ENCODE measurements around the gene ILDR1.

Gene ILDR1

DNA sequence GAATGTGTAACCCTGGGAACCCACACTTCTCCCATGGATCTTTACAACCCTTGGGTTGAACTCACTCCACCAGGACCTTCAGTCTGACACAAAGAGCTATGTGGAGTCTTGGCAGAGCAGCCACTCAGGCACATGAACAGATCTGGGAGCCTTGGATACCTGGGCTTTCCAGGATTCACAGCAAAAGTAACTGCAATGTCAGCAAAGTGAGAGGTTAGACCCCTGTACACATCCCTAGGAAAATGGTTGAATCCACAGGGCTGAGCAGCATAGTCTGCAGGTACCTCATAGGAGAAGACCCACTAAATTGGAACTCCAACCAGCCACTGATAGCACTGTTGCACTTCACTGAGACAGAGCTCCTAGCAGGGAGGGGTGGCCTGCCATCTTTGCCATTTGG, 59.6 kb downstream of the ILDR1 start:
- Histone ChIP-seq H3K4me2 (ENCODE audit: low read length) (no peak overlapping the region), H3K4me1 (ENCODE audit: control insufficient read depth, low read depth, low read length) (no peaks in the 10 kb centered on the region), H2BK15ac (replicated peaks; ENCODE audit: low read depth) (no peak overlapping the region), H3K4ac (ENCODE audit: low read depth, low read length) (no peak overlapping the region), H2BK5ac (ENCODE audit: low read length) (no peak overlapping the region), H2AK5ac (ENCODE audit: low read length) (no peak overlapping the region), H3K18ac (ENCODE audit: low read length) (no peak overlapping the region), H4K8ac (ENCODE audit: low read depth, low read length) (no peak overlapping the region), H3K27me3 (ENCODE audit: insufficient read depth, low read length, poor library complexity) (no peaks in the 10 kb centered on the region), H3K4me3 (ENCODE audit: low read length) (no peak overlapping the region), H3K9ac (ENCODE audit: low read length) (no peak overlapping the region), H3K56ac (ENCODE audit: low read length) (no peak overlapping the region), H3K79me1 (ENCODE audit: low read length) (no peaks in the 10 kb centered on the region), H3K79me2 (ENCODE audit: control insufficient read depth, insufficient read depth, low read length) (no peaks in the 10 kb centered on the region), H4K5ac (ENCODE audit: low read length) (no peak overlapping the region), H3K27ac (ENCODE audit: low read depth, low read length) (no peak overlapping the region), H3K23ac (ENCODE audit: low read length) (no peak overlapping the region), H3K36me3 (ENCODE audit: control insufficient read depth, insufficient read depth, low read length) (no peaks in the 10 kb centered on the region), H2BK120ac (ENCODE audit: low read depth, low read length) (no peak overlapping the region)
- DNase-seq = no peak

DNA sequence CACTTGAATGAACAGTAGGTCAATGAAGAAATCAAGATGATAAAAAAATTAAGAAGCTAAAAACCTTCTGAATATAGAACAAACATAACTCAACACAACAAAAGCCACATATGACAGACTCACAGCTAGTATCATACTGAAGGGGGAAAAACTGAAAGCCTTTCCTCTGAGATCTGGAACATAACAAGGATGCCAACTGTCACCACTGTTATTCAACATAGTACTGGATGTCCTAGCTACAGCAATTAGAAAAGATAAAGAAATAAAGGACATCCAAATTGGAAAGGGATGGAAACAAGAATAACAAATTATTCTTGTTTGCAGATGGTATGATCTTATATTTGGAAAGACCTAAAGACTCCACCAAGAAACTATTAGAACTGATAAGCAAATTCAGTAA, 60.8 kb downstream of the ILDR1 start:
- H3K9ac ChIP-seq (ENCODE audit: low read length) = no peak overlapping the region
- H3K4me1 ChIP-seq (ENCODE audit: control insufficient read depth, low read depth, low read length) = no peaks in the 10 kb centered on the region
- H3K36me3 ChIP-seq (ENCODE audit: control insufficient read depth, insufficient read depth, low read length) = no peaks in the 10 kb centered on the region
- H4K5ac ChIP-seq (ENCODE audit: low read length) = no peak overlapping the region
- no peak overlapping the region for H2AK5ac ChIP-seq (ENCODE audit: low read length)
- H3K4me3 ChIP-seq (ENCODE audit: low read length) = no peak overlapping the region
- H2BK15ac ChIP-seq (replicated peaks; ENCODE audit: low read depth) = no peak overlapping the region
- no peaks in the 10 kb centered on the region for H3K79me1 ChIP-seq (ENCODE audit: low read length)
- H3K27me3 ChIP-seq (ENCODE audit: insufficient read depth, low read length, poor library complexity) = no peaks in the 10 kb centered on the region
- H3K79me2 ChIP-seq (ENCODE audit: control insufficient read depth, insufficient read depth, low read length) = no peaks in the 10 kb centered on the region
- H3K23ac ChIP-seq (ENCODE audit: low read length) = no peak overlapping the region
- no peak for DNase-seq
- H4K8ac ChIP-seq (ENCODE audit: low read depth, low read length) = no peak overlapping the region
- H2BK5ac ChIP-seq (ENCODE audit: low read length) = no peak overlapping the region
- no peak overlapping the region for H3K27ac ChIP-seq (ENCODE audit: low read depth, low read length)
- H3K18ac ChIP-seq (ENCODE audit: low read length) = no peak overlapping the region
- no peak overlapping the region for H3K4me2 ChIP-seq (ENCODE audit: low read length)
- H3K56ac ChIP-seq (ENCODE audit: low read length) = no peak overlapping the region
- no peak overlapping the region for H2BK120ac ChIP-seq (ENCODE audit: low read depth, low read length)
- no peak overlapping the region for H3K4ac ChIP-seq (ENCODE audit: low read depth, low read length)

DNA sequence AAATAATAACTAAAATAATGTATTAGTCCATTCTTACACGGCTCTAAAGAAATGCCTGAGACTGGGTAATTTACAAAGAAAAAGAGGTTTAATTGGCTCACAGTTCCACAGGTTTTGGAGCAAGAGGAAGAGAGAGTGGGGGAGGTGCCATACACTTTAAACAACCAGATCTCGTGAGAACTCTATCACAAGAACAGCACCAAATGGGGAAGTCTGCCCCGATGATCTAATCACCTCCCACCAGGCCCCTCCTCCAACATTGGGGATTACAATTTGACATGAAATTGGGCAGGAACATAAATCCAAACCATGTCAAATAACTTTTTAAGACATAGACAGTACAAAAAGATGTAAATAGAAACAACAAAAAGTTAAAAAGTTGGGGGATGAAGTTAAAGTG, 63.2 kb downstream of the ILDR1 start:
- Histone ChIP-seq H3K27ac (ENCODE audit: low read depth, low read length) (no peak overlapping the region), H3K9ac (ENCODE audit: low read length) (no peak overlapping the region), H3K23ac (ENCODE audit: low read length) (no peak overlapping the region), H3K36me3 (ENCODE audit: control insufficient read depth, insufficient read depth, low read length) (no peaks in the 10 kb centered on the region), H3K4me1 (ENCODE audit: control insufficient read depth, low read depth, low read length) (no peaks in the 10 kb centered on the region), H2BK5ac (ENCODE audit: low read length) (no peak overlapping the region), H3K4ac (ENCODE audit: low read depth, low read length) (no peak overlapping the region), H4K5ac (ENCODE audit: low read length) (no peak overlapping the region), H3K79me2 (ENCODE audit: control insufficient read depth, insufficient read depth, low read length) (no peaks in the 10 kb centered on the region), H3K4me3 (ENCODE audit: low read length) (no peak overlapping the region), H4K8ac (ENCODE audit: low read depth, low read length) (no peak overlapping the region), H3K4me2 (ENCODE audit: low read length) (no peak overlapping the region), H3K56ac (ENCODE audit: low read length) (no peak overlapping the region), H3K27me3 (ENCODE audit: insufficient read depth, low read length, poor library complexity) (no peaks in the 10 kb centered on the region), H3K18ac (ENCODE audit: low read length) (no peak overlapping the region), H2BK15ac (replicated peaks; ENCODE audit: low read depth) (no peak overlapping the region), H2BK120ac (ENCODE audit: low read depth, low read length) (no peak overlapping the region), H2AK5ac (ENCODE audit: low read length) (no peak overlapping the region), H3K79me1 (ENCODE audit: low read length) (no peaks in the 10 kb centered on the region)
- peak; percentile 28 for DNase-seq
- no CpG with 5 or more reads among the region's 3 CpGs for WGBS (ENCODE audit: extremely low coverage, insufficient coverage, low lambda C conversion rate)

DNA sequence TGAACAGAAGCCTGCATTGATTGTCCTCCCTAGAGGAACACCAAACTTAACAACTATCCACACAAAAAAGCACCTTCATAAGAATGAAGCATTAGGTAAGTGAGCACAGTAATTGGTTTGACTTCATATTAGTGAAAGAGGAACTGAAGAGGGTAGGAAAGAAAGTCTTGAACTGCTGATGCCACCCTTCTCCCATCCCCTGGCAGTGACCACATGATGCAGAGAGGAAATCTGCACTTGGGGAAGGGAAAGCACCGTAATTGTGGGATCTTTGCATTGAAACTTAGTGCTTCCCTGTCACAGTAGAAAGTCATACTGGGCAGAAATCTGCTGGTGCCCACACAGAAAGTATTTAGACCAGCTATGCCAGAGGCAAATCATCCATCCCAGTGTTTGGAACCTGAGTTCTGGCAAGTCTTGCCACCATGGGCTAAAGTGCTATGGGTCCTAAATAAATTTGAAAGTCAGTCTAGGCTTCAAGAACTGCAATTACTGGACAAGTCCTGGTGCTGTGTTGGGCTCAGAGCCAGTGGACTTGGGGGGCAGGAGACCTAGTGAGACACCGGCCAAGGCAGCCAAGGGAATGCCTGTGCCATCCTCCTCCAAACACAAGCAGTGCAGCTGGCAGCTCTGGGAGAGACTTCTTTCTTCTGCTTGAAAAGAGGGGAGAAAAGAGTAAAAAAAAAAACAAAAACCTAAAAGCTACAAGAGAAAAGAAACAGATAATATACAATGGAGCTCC, 64.2 kb downstream of the ILDR1 start:
- no peak for DNase-seq
- H3K56ac ChIP-seq (ENCODE audit: low read length) = no peak overlapping the region

DNA sequence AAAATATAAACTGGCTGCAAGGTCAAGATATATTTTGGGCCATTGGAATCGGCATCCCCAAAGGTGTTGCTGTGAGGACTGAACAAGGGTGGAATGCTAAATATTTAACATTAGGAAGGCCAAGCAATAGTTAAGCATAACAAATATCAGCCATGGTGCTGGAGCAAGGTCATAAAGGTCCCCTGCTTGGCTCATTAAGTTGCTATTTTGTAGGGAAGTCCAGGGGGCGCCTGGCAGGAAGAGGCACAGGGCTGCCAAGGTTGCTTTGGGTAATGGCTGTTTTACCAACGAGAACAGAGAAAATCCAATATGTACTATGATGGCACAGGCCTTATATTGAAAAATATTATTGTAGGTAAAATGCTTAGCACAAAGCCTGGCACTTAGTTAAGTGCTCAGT, 65.7 kb downstream of the ILDR1 start:
- H3K23ac ChIP-seq (ENCODE audit: low read length) = no peak overlapping the region
- no peak overlapping the region for H4K5ac ChIP-seq (ENCODE audit: low read length)
- H3K56ac ChIP-seq (ENCODE audit: low read length) = no peak overlapping the region
- H3K79me1 ChIP-seq (ENCODE audit: low read length) = no peaks in the 10 kb centered on the region
- H3K4ac ChIP-seq (ENCODE audit: low read depth, low read length) = no peak overlapping the region
- H3K27ac ChIP-seq (ENCODE audit: low read depth, low read length) = no peak overlapping the region
- H2BK120ac ChIP-seq (ENCODE audit: low read depth, low read length) = no peak overlapping the region
- no peak overlapping the region for H4K8ac ChIP-seq (ENCODE audit: low read depth, low read length)
- H3K9ac ChIP-seq (ENCODE audit: low read length) = no peak overlapping the region
- no peak overlapping the region for H3K18ac ChIP-seq (ENCODE audit: low read length)
- no CpG with 5 or more reads among the region's 3 CpGs for WGBS (ENCODE audit: extremely low coverage, insufficient coverage, low lambda C conversion rate)
- H3K4me2 ChIP-seq (ENCODE audit: low read length) = no peak overlapping the region
- DNase-seq = peak; percentile 1
- no peak overlapping the region for H3K4me3 ChIP-seq (ENCODE audit: low read length)
- no peak overlapping the region for H2BK5ac ChIP-seq (ENCODE audit: low read length)
- no peaks in the 10 kb centered on the region for H3K36me3 ChIP-seq (ENCODE audit: control insufficient read depth, insufficient read depth, low read length)
- H3K4me1 ChIP-seq (ENCODE audit: control insufficient read depth, low read depth, low read length) = no peaks in the 10 kb centered on the region
- H2AK5ac ChIP-seq (ENCODE audit: low read length) = no peak overlapping the region
- no peak overlapping the region for H2BK15ac ChIP-seq (replicated peaks; ENCODE audit: low read depth)
- H3K79me2 ChIP-seq (ENCODE audit: control insufficient read depth, insufficient read depth, low read length) = no peaks in the 10 kb centered on the region
- no peaks in the 10 kb centered on the region for H3K27me3 ChIP-seq (ENCODE audit: insufficient read depth, low read length, poor library complexity)

More for the DNA sequence above, 64.2 kb downstream of the ILDR1 start:
- no peaks in the 10 kb centered on the region for H3K4me1 ChIP-seq (ENCODE audit: control insufficient read depth, low read depth, low read length)
- H3K4me2 ChIP-seq (ENCODE audit: low read length) = no peak overlapping the region
- no peak overlapping the region for H2AK5ac ChIP-seq (ENCODE audit: low read length)
- H3K9ac ChIP-seq (ENCODE audit: low read length) = no peak overlapping the region
- no peak overlapping the region for H4K5ac ChIP-seq (ENCODE audit: low read length)
- H2BK15ac ChIP-seq (replicated peaks; ENCODE audit: low read depth) = no peak overlapping the region
- H3K18ac ChIP-seq (ENCODE audit: low read length) = no peak overlapping the region
- no peak overlapping the region for H3K23ac ChIP-seq (ENCODE audit: low read length)
- H3K27ac ChIP-seq (ENCODE audit: low read depth, low read length) = no peak overlapping the region
- no peaks in the 10 kb centered on the region for H3K36me3 ChIP-seq (ENCODE audit: control insufficient read depth, insufficient read depth, low read length)
- H3K79me2 ChIP-seq (ENCODE audit: control insufficient read depth, insufficient read depth, low read length) = no peaks in the 10 kb centered on the region
- no CpG with 5 or more reads among the region's 2 CpGs for WGBS (ENCODE audit: extremely low coverage, insufficient coverage, low lambda C conversion rate)
- H3K4ac ChIP-seq (ENCODE audit: low read depth, low read length) = no peak overlapping the region
- no peak overlapping the region for H3K4me3 ChIP-seq (ENCODE audit: low read length)
- H3K79me1 ChIP-seq (ENCODE audit: low read length) = no peaks in the 10 kb centered on the region
- H2BK5ac ChIP-seq (ENCODE audit: low read length) = no peak overlapping the region
- no peaks in the 10 kb centered on the region for H3K27me3 ChIP-seq (ENCODE audit: insufficient read depth, low read length, poor library complexity)
- no peak overlapping the region for H2BK120ac ChIP-seq (ENCODE audit: low read depth, low read length)
- H4K8ac ChIP-seq (ENCODE audit: low read depth, low read length) = no peak overlapping the region

DNA sequence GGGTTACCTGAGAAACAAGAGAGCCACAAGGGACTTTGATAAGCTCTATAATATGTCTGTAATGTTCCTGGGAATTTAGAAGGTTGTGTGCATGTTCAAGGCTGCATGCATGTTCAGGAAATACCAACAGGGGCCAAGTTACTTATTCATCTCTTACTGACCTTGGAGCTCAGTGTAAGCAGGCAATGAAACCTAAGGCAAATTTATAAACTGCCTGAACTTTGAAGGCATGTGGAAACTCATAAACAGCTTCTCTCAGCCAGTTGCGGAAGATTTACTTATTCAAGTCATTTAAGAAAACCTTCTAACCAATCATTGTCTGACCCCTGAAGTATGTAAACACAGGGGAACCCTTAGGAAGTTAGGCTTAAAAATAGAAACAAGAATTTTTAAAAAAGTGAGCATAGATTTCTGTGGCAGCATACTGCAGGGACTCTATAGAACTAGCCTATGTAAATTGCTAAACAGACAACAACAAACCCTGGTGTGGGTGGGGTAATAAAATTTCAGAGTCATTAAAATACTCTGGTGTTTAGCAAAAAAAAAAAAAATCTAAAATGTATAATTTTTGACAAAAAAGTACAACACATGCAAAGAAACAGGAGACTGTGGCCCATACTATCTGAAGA, 70.6 kb downstream of the ILDR1 start:
- Histone ChIP-seq H3K27me3 (ENCODE audit: insufficient read depth, low read length, poor library complexity) (no peaks in the 10 kb centered on the region), H3K79me1 (ENCODE audit: low read length) (no peaks in the 10 kb centered on the region), H4K8ac (ENCODE audit: low read depth, low read length) (no peak overlapping the region), H3K23ac (ENCODE audit: low read length) (no peak overlapping the region), H3K9ac (ENCODE audit: low read length) (no peak overlapping the region), H4K5ac (ENCODE audit: low read length) (no peak overlapping the region), H3K56ac (ENCODE audit: low read length) (no peak overlapping the region), H3K4ac (ENCODE audit: low read depth, low read length) (no peak overlapping the region), H2BK15ac (replicated peaks; ENCODE audit: low read depth) (no peak overlapping the region), H3K4me3 (ENCODE audit: low read length) (no peak overlapping the region), H3K4me2 (ENCODE audit: low read length) (no peak overlapping the region), H3K36me3 (ENCODE audit: control insufficient read depth, insufficient read depth, low read length) (no peaks in the 10 kb centered on the region), H2BK5ac (ENCODE audit: low read length) (no peak overlapping the region), H3K4me1 (ENCODE audit: control insufficient read depth, low read depth, low read length) (no peaks in the 10 kb centered on the region), H2AK5ac (ENCODE audit: low read length) (no peak overlapping the region), H2BK120ac (ENCODE audit: low read depth, low read length) (no peak overlapping the region), H3K79me2 (ENCODE audit: control insufficient read depth, insufficient read depth, low read length) (no peaks in the 10 kb centered on the region), H3K27ac (ENCODE audit: low read depth, low read length) (no peak overlapping the region), H3K18ac (ENCODE audit: low read length) (no peak overlapping the region)
- WGBS (ENCODE audit: extremely low coverage, insufficient coverage, low lambda C conversion rate) = no CpG with 5 or more reads among the region's 1 CpG
- no peak for DNase-seq

Data from mesendoderm (in vitro differentiated cells).